LNCaP clone FGC (cell line): ENCODE data around the gene SLPI.

ENCODE experiments used
- DNase-seq: peaks from one replicate; pipeline ENCODE4 v3.0.0-alpha.2; 2011; ENCODE audit warnings: low read depth
- H3K4me3 ChIP-seq: 2 replicates; pipeline ENCODE4 v1.5.1; 2011; ENCODE audit warnings: mild to moderate bottlenecking, low read depth, low read length, control low read depth
- TF ChIP-seq, protein P1 (sequence below): IDR thresholded peaks from 2 replicates; pipeline ENCODE4 v1.5.1; 2012; ENCODE audit warnings: mild to moderate bottlenecking; ENCODE audit not compliant: control insufficient read depth, insufficient read depth; ENCODE audit errors: extremely low read depth

The SLPI gene

DNA sequence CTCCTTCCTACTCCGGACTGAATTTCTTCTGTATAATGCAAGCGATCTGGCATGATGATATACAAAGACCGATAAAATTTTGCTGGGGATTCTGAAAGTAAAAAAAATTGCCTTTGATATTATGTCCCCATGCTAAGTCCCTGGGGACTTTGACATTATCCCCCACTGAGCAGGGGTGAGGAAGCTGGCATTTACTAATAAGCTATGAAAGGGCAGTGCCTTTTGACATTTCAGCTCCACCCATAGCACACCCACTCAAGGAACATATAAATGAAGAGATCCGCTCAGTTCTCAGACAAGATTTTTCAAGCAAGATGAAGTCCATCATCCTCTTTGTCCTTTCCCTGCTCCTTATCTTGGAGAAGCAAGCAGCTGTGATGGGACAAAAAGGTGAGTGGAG, 33.3 kb downstream of the SLPI start, which contains the start of gene SEMG2:
TSS of gene SEMG2 (plus strand) at position 298 of the 400 bp plus-strand sequence. CDS start at position 315, 17 bp downstream.
- TF ChIP-seq, protein P1, sequence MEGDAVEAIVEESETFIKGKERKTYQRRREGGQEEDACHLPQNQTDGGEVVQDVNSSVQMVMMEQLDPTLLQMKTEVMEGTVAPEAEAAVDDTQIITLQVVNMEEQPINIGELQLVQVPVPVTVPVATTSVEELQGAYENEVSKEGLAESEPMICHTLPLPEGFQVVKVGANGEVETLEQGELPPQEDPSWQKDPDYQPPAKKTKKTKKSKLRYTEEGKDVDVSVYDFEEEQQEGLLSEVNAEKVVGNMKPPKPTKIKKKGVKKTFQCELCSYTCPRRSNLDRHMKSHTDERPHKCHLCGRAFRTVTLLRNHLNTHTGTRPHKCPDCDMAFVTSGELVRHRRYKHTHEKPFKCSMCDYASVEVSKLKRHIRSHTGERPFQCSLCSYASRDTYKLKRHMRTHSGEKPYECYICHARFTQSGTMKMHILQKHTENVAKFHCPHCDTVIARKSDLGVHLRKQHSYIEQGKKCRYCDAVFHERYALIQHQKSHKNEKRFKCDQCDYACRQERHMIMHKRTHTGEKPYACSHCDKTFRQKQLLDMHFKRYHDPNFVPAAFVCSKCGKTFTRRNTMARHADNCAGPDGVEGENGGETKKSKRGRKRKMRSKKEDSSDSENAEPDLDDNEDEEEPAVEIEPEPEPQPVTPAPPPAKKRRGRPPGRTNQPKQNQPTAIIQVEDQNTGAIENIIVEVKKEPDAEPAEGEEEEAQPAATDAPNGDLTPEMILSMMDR: no peak
- no peak for DNase-seq
- no peak within 1 kb of the TSS for H3K4me3 ChIP-seq

DNA sequence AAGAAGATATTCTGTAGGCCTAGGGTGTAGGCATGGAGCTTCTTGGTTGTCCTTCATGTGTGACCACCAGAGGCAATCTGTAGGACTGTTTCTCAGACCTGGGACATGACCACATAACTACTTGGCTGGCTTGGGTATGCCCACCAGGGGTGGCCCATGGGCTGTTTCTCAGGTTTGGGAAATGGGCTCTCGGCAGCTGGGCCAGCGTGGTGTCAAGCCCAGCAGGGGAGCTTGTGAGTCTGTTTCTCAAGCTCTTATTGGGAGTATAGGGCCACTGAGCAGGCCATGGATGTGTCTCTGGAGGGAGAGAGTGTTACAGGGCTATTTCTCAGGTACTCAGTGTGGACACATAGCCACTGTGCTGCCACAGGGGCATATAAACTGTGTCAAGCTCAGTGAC, 35.7 kb downstream of the SLPI start:
- H3K4me3 ChIP-seq: no peak overlapping the region
- TF ChIP-seq, protein P1: no peak
- DNase-seq: no peak

DNA sequence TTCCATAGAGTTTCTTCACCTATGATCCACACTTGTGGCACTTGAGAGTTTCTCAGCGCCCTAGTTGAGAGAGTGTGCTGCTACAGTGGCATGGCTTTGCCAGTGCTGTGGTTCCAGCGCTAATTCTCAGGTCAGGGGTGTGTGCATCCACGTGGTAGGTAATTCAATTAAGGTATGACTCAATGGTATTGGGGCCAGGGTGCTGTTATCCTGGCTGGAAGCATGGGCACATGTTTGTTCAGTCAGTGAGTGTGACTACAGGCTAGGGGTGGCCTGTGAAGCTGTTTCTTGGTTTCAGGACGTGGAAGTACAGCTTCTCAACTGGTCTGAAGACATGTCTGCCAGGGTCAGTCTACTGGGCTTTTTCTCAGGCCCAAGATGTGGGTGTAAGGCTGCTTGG, 36.2 kb downstream of the SLPI start:
- TF ChIP-seq, protein P1: no peak
- no peak overlapping the region for H3K4me3 ChIP-seq
- no peak for DNase-seq

DNA sequence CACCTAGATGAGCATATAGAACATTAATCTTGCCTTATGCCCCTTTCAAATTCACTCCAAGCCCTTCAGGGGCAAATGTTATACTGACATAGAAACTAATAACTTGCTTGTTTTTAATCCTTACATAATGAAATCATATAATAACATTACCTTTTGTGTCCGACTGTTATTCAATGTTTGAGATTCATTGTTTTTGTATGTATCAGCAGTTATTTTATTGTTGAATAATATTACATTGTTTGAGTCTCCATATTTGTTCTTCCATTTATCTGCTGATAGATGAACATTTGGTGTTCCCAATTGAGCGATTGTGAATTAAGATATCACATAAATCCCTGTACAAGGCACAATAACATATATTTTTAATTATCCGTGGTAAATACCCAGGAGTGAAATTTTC, 41.5 kb downstream of the SLPI start:
- TF ChIP-seq, protein P1: no peak
- H3K4me3 ChIP-seq: no peak overlapping the region
- no peak for DNase-seq

DNA sequence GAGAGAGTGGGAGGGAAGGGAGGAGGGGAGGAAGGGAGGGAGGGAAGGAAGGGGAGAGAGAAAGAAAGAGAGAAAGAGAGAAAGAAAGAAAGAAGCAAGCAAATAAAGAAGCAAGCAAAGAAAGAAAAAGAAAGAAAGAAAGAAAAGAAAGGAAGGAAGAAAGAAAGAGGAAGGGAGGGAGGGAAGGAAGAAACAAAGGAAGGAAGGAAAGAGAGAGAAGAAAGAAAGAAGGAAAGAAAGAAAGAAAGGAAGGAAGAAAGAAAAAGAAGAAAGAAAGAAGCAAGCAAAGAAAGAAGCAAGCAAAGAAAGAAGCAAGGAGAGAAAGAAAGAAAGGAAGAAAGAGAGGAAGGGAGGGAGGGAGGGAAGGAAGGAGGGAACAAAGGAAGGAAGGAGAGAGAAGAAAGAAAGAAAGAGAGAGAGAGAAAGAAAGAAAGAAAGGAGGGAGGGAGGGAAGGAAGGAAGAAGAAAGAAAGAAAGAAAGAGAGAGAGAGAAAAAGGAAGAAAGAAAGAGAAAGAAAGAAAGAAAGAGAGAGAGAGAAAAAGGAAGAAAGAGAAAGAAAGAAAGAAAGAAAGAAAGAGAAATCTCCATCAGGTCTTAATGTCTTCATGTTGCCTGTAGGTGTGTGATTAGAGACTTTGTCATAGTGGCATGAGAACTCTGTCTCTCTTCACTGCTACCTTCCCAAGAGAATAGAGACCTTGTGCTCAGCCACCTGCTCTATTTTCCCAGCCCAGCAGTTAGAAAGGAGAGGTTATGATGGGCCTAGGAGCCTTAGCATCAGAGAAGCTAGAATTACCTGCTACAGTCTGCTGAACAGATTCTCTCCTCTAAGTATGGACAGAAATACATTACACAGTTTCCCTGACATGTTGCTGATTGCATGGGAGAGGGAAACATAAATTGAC, 42.5 kb downstream of the SLPI start:
- no peak for DNase-seq
- TF ChIP-seq, protein P1: no peak

DNA sequence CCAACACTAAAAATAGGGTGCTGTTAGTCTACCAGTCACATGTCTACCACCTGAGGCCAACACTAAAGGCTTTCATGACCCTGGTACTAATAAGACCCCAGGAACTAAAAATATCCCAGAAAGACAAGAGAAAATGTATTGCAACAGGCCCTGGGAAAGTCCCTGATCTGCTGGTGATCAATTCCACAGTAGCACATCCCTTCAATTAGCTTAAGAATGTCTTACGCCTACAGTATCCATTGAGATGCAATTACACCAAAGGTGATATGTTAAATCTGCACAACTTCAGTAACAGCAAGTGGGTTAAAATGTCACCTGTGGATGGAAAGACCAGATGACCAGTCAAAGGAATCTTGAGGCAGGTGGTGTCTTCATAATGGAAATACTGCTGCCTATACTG, 44.4 kb downstream of the SLPI start:
- no peak for DNase-seq
- TF ChIP-seq, protein P1: no peak
- H3K4me3 ChIP-seq: no peak overlapping the region

More for the DNA sequence above, 42.5 kb downstream of the SLPI start:
- no peak overlapping the region for H3K4me3 ChIP-seq
